ENCODE data around the gene MICA. TPM values are rescaled to one million over a fixed set of nuclear protein-coding genes. Genes with fewer than 3 reads are reported as not detected.

MICA gene
- total RNA-seq, 2 donors from 2014 or later: 11.6 to 16.2 TPM

Other genes starting within 250 kb of the MICA start
- gene CCHCR1, start 245.8 kb upstream of the MICA start, total RNA-seq: 10 to 100 TPM; 52.4 to 85.5 TPM
- 100 to 1,000 TPM in 1 of 2 donors, 10 to 100 TPM in 1; 91.1 to 125 TPM for gene TCF19, start 245.0 kb upstream of the MICA start, total RNA-seq
- gene POU5F1, start 232.9 kb upstream of the MICA start, total RNA-seq: under 1 TPM in 1 of 2 donors, not detected in 1; 0.16 TPM
- 1,000 to 10,000 TPM in 1 of 2 donors, 100 to 1,000 TPM in 1; 620 to 1,648 TPM for gene HLA-C, start 131.5 kb upstream of the MICA start, total RNA-seq
- 1,000 to 10,000 TPM; 3,089 to 4,180 TPM for gene HLA-B, start 46.4 kb upstream of the MICA start, total RNA-seq
- gene MICB, start 94.5 kb downstream of the MICA start, total RNA-seq: 10 to 100 TPM; 25.8 to 34.3 TPM
- gene MCCD1, start 125.4 kb downstream of the MICA start, total RNA-seq: not detected
- 100 to 1,000 TPM; 558 to 568 TPM for gene DDX39B, start 138.4 kb downstream of the MICA start, total RNA-seq
- gene ATP6V1G2, start 143.0 kb downstream of the MICA start, total RNA-seq: 1 to 10 TPM; 2.1 to 2.4 TPM
- gene NFKBIL1, start 144.0 kb downstream of the MICA start, total RNA-seq: 10 to 100 TPM; 14.1 to 29.8 TPM
- 100 to 1,000 TPM; 163 to 567 TPM for gene LTA, start 168.7 kb downstream of the MICA start, total RNA-seq
- gene TNF, start 172.0 kb downstream of the MICA start, total RNA-seq: 100 to 1,000 TPM in 1 of 2 donors, 10 to 100 TPM in 1; 69.5 to 199 TPM
- gene LTB, start 178.8 kb downstream of the MICA start, total RNA-seq: 100 to 1,000 TPM; 269 to 395 TPM
- 10 to 100 TPM in 1 of 2 donors, 1 to 10 TPM in 1; 8.1 to 28.7 TPM for gene LST1, start 182.7 kb downstream of the MICA start, total RNA-seq
- 10 to 100 TPM; 25.4 to 28.6 TPM for gene NCR3, start 189.4 kb downstream of the MICA start, total RNA-seq
- gene AIF1, start 211.6 kb downstream of the MICA start, total RNA-seq: 10 to 100 TPM in 1 of 2 donors, 1 to 10 TPM in 1; 9.1 to 15.5 TPM
- gene PRRC2A, start 217.1 kb downstream of the MICA start, total RNA-seq: 100 to 1,000 TPM; 226 to 237 TPM
- gene BAG6, start 249.1 kb downstream of the MICA start, total RNA-seq: 100 to 1,000 TPM; 298 to 383 TPM